SH-SY5Y (cell line): ENCODE measurements around the gene DYRK3.

ENCODE experiments used
- GATA2 ChIP-seq: IDR thresholded peaks from 2 replicates; pipeline ENCODE4 v1.6.1; 2011; ENCODE audit warnings: mild to moderate bottlenecking, low read depth, low read length
- GATA3 ChIP-seq: IDR thresholded peaks from 2 replicates; pipeline ENCODE4 v1.6.1; 2011; ENCODE audit warnings: low read depth, mild to moderate bottlenecking, low read length, moderate library complexity

GRCh38 chr1:206685334-206685768 is 50.0 kb downstream of the DYRK3 start:
- TF ChIP-seq GATA2 (no peak), GATA3 (no peak)
